ENCODE measurements around the gene GAS6. TPM values are rescaled to one million over a fixed set of nuclear protein-coding genes. Genes with fewer than 3 reads are reported as not detected.

The GAS6 gene
- total RNA-seq, 1 experiment from 2014 or later: 91.2 TPM

GRCh38 chr13:113819731-113820715 lies 43.9 kb downstream of the GAS6 start:
- no peak for DNase-seq (ENCODE audit: low read depth)

- no peak for DNase-seq (ENCODE audit: low read depth)
Observed at GRCh38 chr13:113819341-113819730, 44.5 kb downstream of the GAS6 start.

GRCh38 chr13:113818700-113819295 lies 45.1 kb downstream of the GAS6 start:
- no peak for DNase-seq (ENCODE audit: low read depth)

GRCh38 chr13:113817860-113818691 lies 45.8 kb downstream of the GAS6 start:
- no peak for DNase-seq (ENCODE audit: low read depth)

- DNase-seq (ENCODE audit: low read depth): peak; percentile 65
Observed at GRCh38 chr13:113816946-113817859, 46.7 kb downstream of the GAS6 start.

GRCh38 chr13:113816254-113816929 lies 47.5 kb downstream of the GAS6 start:
- DNase-seq (ENCODE audit: low read depth): no peak

- no peak for DNase-seq (ENCODE audit: low read depth)
Observed at GRCh38 chr13:113815151-113816058, 48.5 kb downstream of the GAS6 start.

- peak; percentile 68 for DNase-seq (ENCODE audit: low read depth)
Observed at GRCh38 chr13:113814435-113814821, 49.4 kb downstream of the GAS6 start.

GRCh38 chr13:113813749-113814434 lies 50.0 kb downstream of the GAS6 start:
- DNase-seq (ENCODE audit: low read depth): peak; percentile 50

- no peak for DNase-seq (ENCODE audit: low read depth)
Observed at GRCh38 chr13:113813070-113813748, 50.7 kb downstream of the GAS6 start.

- no peak for DNase-seq (ENCODE audit: low read depth)
Observed at GRCh38 chr13:113812178-113813040, 51.5 kb downstream of the GAS6 start.

GRCh38 chr13:113811081-113811928 lies 52.6 kb downstream of the GAS6 start:
- no peak for DNase-seq (ENCODE audit: low read depth)

- DNase-seq (ENCODE audit: low read depth): no peak
Observed at GRCh38 chr13:113810640-113811039, 53.2 kb downstream of the GAS6 start.

- no peak for DNase-seq (ENCODE audit: low read depth)
Observed at GRCh38 chr13:113809934-113810333, 53.9 kb downstream of the GAS6 start.

GRCh38 chr13:113808058-113808834 lies 55.6 kb downstream of the GAS6 start:
- DNase-seq (ENCODE audit: low read depth): no peak

All from RPMI7951 (cell line).